Naive thymus-derived CD8-positive, alpha-beta T cell (primary cell): ENCODE data around the gene TUBD1. TPM values are rescaled to one million over a fixed set of nuclear protein-coding genes. Genes with fewer than 3 reads are reported as not detected.
"Not testable (repeated sequence)": the region's sequence is repeated elsewhere in the genome, so short reads cannot be mapped to it uniquely, and the experiment has no call there.

ENCODE experiments used
- ATAC-seq, 2 donors: fragments of 150-1000 bp; cut with Tn5 transposase in 1 of 2; sonication (Bioruptor Pico), chemical (Tn5 transposase) in 1 of 2; 1 replicate in 1 of 2; 2 replicates in 1 of 2; pipeline ENCODE4 v1.10.0; 2021; ENCODE audit warnings: mild to moderate bottlenecking in 2 of 2, moderate library complexity in 2 of 2
- POLR2A ChIA-PET: fragments of 350-600 bp; sonication (Branson Sonifier 250); formaldehyde crosslinking; loops from one replicate; lab custom pipeline; 2021; ENCODE audit warnings: antibody characterized with exemption; lab: Charles Lee
- DNase-seq, 10 donors: peaks; one replicate each; pipeline versions ENCODE4 v3.0.0 to v3.0.0-alpha.2; 2020 to 2022
- H3K27ac Mint-ChIP-seq, 10 donors: one replicate each; pipeline ENCODE4 v1.8.0; 2020 to 2022; ENCODE audit warnings: mild to moderate bottlenecking in 10 of 10, mixed read lengths in 10 of 10, moderate library complexity in 4 of 10, inconsistent platforms in 1 of 10
- H3K27me3 Mint-ChIP-seq, 5 donors: one replicate each; pipeline ENCODE4 v1.8.0; 2021 to 2022; ENCODE audit warnings: mixed read lengths in 5 of 5
- H3K36me3 Mint-ChIP-seq, 3 donors: one replicate each; pipeline ENCODE4 v1.8.0; 2020 to 2022; ENCODE audit warnings: mixed read lengths in 3 of 3, mild to moderate bottlenecking in 2 of 3, inconsistent platforms in 1 of 3
- H3K4me1 Mint-ChIP-seq, 4 donors: one replicate each; pipeline ENCODE4 v1.8.0; 2021 to 2022; ENCODE audit warnings: mixed read lengths in 4 of 4
- H3K4me3 Mint-ChIP-seq, 10 donors: one replicate each; pipeline ENCODE4 v1.8.0; 2020 to 2022; ENCODE audit warnings: mild to moderate bottlenecking in 10 of 10, mixed read lengths in 10 of 10, moderate library complexity in 6 of 10, inconsistent platforms in 1 of 10
- H3K9me3 Mint-ChIP-seq, 9 donors: one replicate each; pipeline ENCODE4 v1.8.0; 2020 to 2022; ENCODE audit warnings: mixed read lengths in 9 of 9, mild to moderate bottlenecking in 3 of 9, inconsistent platforms in 1 of 9, moderate library complexity in 1 of 9
- polyA plus RNA-seq, 3 donors: library from polyadenylated mRNA; unstranded; fragments of 300-500 nt; fragmentation: Illumina TruSeq; gene quantifications; one replicate each; pipeline ENCODE4 v1.2.3, GENCODE V29; 2021
- total RNA-seq, 8 experiments: library from RNA in 2 of 8; stranded (reverse) in 2 of 8; gene quantifications; one replicate each; pipeline ENCODE4 v1.2.3 and lab custom pipeline; 2021 to 2026

The TUBD1 gene
- total and polyA plus RNA-seq, 5 experiments from 2014 or later, result 16.9 to 36.7 (median 24.0) TPM

DNA sequence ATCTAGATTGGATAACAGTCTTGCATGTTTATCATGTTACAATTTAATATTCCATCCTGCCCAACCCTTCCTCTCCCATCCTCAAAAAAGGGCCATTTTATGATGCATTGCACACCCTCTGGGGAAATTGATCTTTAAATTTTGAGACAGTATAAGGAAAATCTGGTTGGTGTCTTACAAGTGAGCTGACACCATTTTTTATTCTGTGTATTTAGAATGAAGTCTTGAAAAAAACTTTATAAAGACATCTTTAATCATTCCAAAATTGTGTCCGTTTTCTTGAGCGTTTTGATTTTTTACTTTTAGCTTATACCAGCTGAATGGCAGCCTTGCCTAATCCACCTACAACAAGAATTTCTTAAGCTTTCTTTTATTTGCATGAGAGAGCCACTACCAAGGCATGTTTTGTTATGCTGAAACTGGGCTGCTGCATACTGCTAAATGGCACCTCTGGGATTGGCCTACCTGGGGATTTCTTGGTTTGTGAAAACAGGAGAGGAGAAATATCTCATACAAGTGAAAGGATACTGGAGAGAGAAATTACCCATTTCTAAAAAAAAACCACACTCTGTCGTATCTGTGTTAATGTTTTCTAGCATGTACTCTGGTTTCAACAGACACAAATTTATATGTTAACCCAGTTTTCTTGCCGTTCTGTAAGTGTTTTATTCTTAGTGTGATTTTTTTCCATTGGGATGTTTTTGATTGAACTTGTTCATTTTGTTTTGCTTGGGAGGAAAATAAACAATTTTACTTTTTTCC lies 52.2 kb downstream of the TUBD1 start:
- peak overlapping the region in 8 of 10 donors; percentile 9 to 97 (median 62) for H3K4me3 Mint-ChIP-seq
- ATAC-seq, result no peak
- POLR2A ChIA-PET, result interaction anchor here (0.7 kb wide), 1 partner anchor 9 kb away, joined by 3 read pairs; no protein-coding TSS in a partner anchor
- H3K4me1 Mint-ChIP-seq, result peaks cover 11 to 75% (median 38%) of the 10 kb centered on the region in 4 donors
- peaks cover 0 to 49% (median 13%) of the 10 kb centered on the region in 3 donors for H3K36me3 Mint-ChIP-seq
- no peaks in the 10 kb centered on the region for H3K9me3 Mint-ChIP-seq
- DNase-seq, result no peak
- peak overlapping the region in 8 of 10 donors; percentile 24 to 98 (median 66) for H3K27ac Mint-ChIP-seq
- no peaks in the 10 kb centered on the region for H3K27me3 Mint-ChIP-seq

DNA sequence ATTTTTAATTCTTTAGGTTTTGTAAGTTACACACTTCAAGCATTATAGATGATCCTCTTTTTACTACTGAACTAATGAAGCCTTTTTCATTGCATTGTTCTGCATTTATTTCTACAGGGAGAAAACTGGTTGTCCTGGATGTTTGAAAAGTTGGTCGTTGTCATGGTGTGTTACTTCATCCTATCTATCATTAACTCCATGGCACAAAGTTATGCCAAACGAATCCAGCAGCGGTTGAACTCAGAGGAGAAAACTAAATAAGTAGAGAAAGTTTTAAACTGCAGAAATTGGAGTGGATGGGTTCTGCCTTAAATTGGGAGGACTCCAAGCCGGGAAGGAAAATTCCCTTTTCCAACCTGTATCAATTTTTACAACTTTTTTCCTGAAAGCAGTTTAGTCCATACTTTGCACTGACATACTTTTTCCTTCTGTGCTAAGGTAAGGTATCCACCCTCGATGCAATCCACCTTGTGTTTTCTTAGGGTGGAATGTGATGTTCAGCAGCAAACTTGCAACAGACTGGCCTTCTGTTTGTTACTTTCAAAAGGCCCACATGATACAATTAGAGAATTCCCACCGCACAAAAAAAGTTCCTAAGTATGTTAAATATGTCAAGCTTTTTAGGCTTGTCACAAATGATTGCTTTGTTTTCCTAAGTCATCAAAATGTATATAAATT lies 53.0 kb downstream of the TUBD1 start:
- H3K27ac Mint-ChIP-seq, result peak overlapping the region; percentile 17 to 98 (median 90)
- DNase-seq (no peak), ATAC-seq (no peak)
- H3K36me3 Mint-ChIP-seq, result peaks cover 0 to 51% (median 13%) of the 10 kb centered on the region in 3 donors
- POLR2A ChIA-PET, result interaction anchor here (0.7 kb wide), 1 partner anchor 221 kb away, joined by 3 read pairs; no protein-coding TSS in a partner anchor
- no peaks in the 10 kb centered on the region for H3K27me3 Mint-ChIP-seq
- H3K4me3 Mint-ChIP-seq, result peak overlapping the region in 8 of 10 donors; percentile 75 to 97 (median 86)
- no peaks in the 10 kb centered on the region for H3K9me3 Mint-ChIP-seq
- H3K4me1 Mint-ChIP-seq, result peaks cover 11 to 68% (median 38%) of the 10 kb centered on the region in 4 donors

DNA sequence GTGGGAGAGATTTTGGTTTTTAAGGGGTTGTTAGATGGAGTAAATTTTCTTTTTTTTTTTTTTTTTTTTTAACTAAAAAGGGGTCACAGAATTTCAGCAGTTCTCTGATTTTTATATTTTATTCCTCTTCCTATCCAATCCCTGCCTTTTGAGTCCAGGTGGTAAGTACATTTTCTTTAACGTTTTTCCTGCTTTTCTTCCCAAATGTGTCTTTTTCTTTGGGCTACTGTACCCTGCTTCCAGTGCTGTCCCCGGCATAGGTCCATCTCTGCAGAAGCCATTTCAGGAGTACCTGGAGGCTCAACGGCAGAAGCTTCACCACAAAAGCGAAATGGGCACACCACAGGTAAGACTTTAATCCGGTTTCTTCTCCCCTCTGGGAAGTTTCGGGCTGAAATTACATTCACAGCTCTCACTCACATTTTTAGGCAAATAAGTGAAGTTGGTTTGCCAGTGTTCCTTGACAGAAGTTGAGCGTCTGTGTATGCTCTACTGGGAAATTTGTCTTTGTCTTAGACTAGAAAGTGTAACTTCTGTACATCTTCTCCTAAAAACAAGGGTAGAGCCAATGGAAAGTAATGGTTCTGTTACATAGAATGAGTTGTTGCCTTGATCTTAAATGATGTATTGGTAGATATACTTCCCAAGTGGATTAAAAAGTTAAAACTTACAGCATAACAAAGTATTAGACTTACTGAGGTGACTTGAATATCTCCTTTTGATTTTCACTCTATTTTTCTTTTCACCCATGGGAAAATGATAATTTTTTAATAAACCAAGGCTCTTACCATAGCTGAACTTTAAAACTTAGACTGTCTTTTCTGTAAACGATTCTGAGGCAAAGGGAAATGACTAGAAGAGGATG lies 54.5 kb downstream of the TUBD1 start:
- H3K4me1 Mint-ChIP-seq, result peaks cover 11 to 58% (median 38%) of the 10 kb centered on the region in 4 donors
- no peaks in the 10 kb centered on the region for H3K9me3 Mint-ChIP-seq
- peak overlapping the region; percentile 75 to 97 (median 86) for H3K4me3 Mint-ChIP-seq
- H3K27me3 Mint-ChIP-seq, result no peaks in the 10 kb centered on the region
- no peak for DNase-seq
- H3K36me3 Mint-ChIP-seq, result peaks cover 0 to 57% (median 13%) of the 10 kb centered on the region in 3 donors
- POLR2A ChIA-PET, result interaction anchor here (0.7 to 0.8 kb wide), 4 partner anchors 10 to 1687 kb away, joined by 5 to 8 read pairs (median 6); no protein-coding TSS in a partner anchor
- ATAC-seq, result no peak
- peak overlapping the region; percentile 86 to 98 (median 94) for H3K27ac Mint-ChIP-seq

DNA sequence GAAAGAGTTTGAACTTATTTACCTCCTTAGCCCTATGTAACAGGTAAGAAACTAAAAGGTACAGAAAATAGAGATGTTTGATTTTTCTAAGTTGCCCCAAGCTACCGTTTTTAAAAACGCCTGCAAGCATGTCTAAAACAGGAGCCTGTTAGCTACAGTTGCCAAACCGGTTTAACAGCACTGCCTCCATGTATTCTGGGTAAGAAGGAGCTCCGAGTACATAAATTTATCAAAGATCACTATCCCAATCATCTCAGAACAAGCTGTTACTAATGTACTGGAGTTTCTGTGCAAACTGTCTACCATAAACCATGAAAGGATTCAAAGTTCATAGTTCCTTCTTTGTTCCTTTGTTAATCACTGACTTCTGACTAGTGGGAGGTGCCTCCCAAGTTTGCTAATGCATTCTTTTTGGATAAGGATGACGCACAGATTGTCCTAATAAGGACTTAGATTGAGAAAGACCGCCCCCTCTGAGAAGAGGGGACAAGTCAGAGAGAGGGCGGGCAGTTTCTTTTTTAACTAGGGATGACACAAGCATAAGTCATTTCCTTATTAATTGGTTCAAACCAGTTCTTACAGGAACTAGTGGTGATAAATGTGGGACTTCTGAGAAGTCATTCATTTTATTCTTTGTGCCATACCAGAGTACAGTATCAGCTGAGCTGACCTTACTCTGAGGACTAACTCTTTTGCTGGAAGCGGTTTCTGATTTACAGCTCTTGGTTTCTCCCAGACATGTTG lies 55.3 kb downstream of the TUBD1 start:
- Mint-ChIP-seq H3K36me3 (peaks cover 0 to 52% (median 13%) of the 10 kb centered on the region in 3 donors), H3K27me3 (no peaks in the 10 kb centered on the region), H3K4me1 (peaks cover 11 to 55% (median 40%) of the 10 kb centered on the region in 4 donors), H3K4me3 (peak overlapping the region; percentile 64 to 97 (median 86)), H3K27ac (peak overlapping the region; percentile 86 to 98 (median 94)), H3K9me3 (no peaks in the 10 kb centered on the region)
- DNase-seq (peak in 9 of 10 donors; percentile 23 to 72 (median 59)), ATAC-seq (peak; percentile 92 to 96)
- POLR2A ChIA-PET, result interaction anchor here (0.7 to 0.8 kb wide), 3 partner anchors 9 to 1686 kb away, joined by 5 to 7 read pairs (median 6); no protein-coding TSS in a partner anchor

DNA sequence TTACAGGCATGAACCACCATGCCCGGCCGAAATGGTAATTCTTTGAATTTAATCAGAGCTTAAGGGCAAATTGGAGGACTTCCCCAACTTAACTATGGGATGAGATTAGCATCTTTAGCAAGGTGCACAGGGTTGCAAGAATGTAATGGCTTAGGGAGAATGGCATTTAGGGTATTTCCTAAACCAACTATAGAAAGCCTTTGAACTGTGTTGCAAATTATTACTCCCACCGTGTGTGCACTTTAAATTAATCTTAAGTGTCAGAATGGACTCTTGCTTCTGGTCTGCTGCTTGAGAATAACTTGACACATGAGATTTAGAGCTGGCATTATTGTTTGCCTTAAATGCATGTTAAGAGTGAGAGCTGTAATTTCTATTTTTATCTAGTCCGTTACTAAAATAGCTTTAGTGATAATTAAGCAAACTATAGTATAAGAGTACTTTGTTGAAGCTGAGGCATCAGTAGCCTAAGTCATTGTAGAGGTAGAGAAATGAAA lies 59.8 kb downstream of the TUBD1 start:
- no peaks in the 10 kb centered on the region for H3K27me3 Mint-ChIP-seq
- H3K36me3 Mint-ChIP-seq, result peaks cover 0 to 17% (median 0%) of the 10 kb centered on the region in 3 donors
- no peak overlapping the region for H3K4me3 Mint-ChIP-seq
- no peak for ATAC-seq
- H3K4me1 Mint-ChIP-seq, result peaks cover 6 to 50% (median 26%) of the 10 kb centered on the region in 4 donors
- H3K9me3 Mint-ChIP-seq, result no peaks in the 10 kb centered on the region
- POLR2A ChIA-PET, result no interaction called here
- H3K27ac Mint-ChIP-seq, result peak overlapping the region in 3 of 10 donors; percentile 20 to 53 (median 33)
- no peak for DNase-seq

DNA sequence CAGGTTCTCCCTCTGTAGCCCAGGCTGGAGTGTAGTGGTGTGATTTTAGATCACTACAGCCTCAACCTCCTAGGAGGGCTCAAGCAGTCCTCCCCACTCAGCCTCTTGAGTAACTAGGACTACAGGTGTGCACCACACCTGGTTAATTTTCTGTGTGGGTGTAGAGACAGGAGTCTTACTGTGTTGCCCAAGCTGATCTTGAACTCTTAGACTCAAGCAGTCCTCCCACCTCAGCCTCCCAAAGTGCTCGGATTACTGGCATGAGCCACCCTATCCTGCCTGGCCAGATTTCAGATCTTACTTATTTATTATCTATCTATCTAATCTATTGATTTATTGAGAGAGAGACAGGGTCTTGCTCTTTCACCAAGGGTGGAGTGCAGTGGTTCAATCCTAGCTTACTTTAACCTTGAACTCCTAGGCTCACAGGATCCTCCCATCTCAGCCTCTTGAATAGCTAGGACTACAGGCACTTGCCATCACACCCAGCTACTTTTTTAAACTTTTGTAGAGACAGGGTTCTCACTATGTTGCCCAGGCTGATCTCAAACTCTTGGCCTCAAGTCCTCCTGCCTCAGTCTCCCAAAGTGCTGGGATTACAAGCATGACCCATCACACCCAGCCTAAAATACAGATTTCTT lies 61.8 kb downstream of the TUBD1 start:
- Mint-ChIP-seq H3K36me3 (peaks cover 0 to 23% (median 2%) of the 10 kb centered on the region in 3 donors), H3K27me3 (no peaks in the 10 kb centered on the region), H3K27ac (peak overlapping the region in 4 of 10 donors; percentile 13 to 92 (median 68)), H3K4me1 (peaks cover 7 to 56% (median 28%) of the 10 kb centered on the region in 4 donors), H3K4me3 (no peak overlapping the region), H3K9me3 (no peaks in the 10 kb centered on the region)
- POLR2A ChIA-PET, result no interaction called here
- DNase-seq (no peak), ATAC-seq (no peak)

DNA sequence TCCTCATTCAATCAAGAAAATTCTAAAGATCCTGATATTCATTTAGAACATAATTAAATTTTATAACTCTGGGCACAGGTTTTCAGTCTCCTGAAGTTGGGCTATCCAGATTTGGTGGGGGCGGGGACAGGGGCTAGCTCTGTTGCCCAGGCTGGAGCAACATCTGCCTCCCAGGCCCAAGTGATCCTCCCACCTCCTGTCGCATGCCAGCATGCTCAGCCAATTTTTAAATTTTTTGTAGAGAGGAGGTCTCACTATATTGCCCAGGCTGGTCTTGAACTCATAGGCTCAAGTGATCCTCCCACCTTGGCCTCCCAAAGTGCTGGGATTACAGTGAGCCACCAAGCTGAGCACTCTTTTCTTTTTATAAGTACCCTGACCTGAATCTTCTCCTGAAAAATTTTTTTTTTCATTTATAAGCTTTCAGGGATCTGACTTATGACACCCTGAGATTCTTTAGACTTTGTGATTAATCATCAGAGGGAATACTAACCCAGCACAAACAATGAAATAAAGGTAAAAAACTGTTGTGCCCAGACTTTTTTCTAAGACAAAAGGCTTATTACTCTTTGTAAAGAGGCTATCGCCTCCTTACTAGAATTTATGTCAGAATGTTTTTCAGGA lies 62.6 kb downstream of the TUBD1 start:
- ATAC-seq, result no peak
- Mint-ChIP-seq H3K4me3 (no peak overlapping the region), H3K9me3 (no peaks in the 10 kb centered on the region), H3K27ac (peak overlapping the region in 6 of 10 donors; percentile 53 to 92 (median 84)), H3K36me3 (peaks cover 0 to 24% (median 2%) of the 10 kb centered on the region in 3 donors), H3K27me3 (no peaks in the 10 kb centered on the region), H3K4me1 (peaks cover 8 to 63% (median 34%) of the 10 kb centered on the region in 4 donors)
- DNase-seq, result no peak
- POLR2A ChIA-PET, result no interaction called here

DNA sequence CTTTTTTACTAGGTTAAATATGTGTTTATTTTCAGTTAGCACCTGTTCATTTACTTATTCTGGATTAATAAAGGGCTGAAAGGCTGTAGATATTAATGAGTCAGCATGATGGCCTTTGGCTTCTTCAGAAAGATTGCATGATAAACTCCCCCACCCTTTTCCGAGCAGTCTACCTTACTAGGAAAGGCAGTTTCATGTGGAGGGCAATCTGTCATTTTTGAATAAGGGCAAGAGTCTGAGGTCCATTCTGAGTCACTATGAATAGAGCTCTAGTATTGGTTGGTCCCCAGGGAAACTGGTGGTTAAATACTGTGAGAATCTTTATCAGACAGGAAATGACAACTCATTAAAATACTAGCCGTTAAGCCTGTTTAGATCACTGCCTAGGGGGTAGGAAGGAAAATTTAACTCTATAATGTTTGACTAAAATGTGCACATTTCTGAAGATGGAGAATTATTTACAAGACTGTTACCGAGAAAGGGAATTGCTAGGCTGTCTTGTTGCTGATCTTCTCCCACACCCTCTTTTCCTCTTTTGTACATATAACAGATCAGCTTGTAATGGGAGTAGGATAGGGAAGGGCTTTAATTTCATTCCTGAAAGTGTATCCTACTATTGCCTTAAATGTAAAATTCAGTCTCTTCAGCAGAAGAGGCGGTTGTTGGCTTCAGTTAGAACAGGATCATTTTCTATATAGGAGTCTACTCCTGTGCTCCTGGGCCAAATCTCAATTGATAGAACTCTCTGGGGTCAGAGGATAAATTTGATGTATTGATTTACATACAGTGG lies 63.3 kb downstream of the TUBD1 start:
- no peaks in the 10 kb centered on the region for H3K9me3 Mint-ChIP-seq
- POLR2A ChIA-PET, result no interaction called here
- H3K36me3 Mint-ChIP-seq, result peaks cover 0 to 24% (median 2%) of the 10 kb centered on the region in 3 donors
- peak overlapping the region in 9 of 10 donors; percentile 53 to 92 (median 81) for H3K27ac Mint-ChIP-seq
- H3K27me3 Mint-ChIP-seq, result no peaks in the 10 kb centered on the region
- ATAC-seq (peak; percentile 10 to 76), DNase-seq (peak in 1 of 10 donors; percentile 10)
- H3K4me1 Mint-ChIP-seq, result peaks cover 8 to 63% (median 34%) of the 10 kb centered on the region in 4 donors
- peak overlapping the region in 4 of 10 donors; percentile 6 to 66 (median 56) for H3K4me3 Mint-ChIP-seq

DNA sequence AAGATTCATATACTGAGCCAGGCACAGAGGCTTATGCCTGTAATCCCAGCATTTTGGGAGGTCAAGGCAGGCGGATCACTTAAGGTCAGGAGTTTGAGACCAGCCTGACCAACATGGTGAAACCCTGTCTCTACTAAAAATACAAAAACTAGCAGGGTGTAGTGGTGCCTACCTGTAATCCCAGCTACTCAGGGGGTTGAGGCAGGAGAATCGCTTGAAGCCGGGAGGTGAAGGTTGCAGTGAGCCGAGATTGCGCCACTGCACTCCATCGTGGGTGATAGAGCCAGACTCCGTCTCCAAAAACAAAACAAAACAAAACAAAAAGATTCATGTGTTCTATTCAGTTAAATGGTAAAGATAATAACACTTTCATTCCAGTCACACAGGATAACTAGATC lies 63.9 kb downstream of the TUBD1 start:
- Mint-ChIP-seq H3K4me1 (peaks cover 8 to 63% (median 34%) of the 10 kb centered on the region in 4 donors), H3K36me3 (peaks cover 0 to 22% (median 2%) of the 10 kb centered on the region in 3 donors), H3K27ac (peak overlapping the region in 9 of 10 donors; percentile 19 to 92 (median 81)), H3K4me3 (peak overlapping the region in 5 of 10 donors; percentile 3 to 66 (median 55))
- POLR2A ChIA-PET, H3K27me3 Mint-ChIP-seq, ATAC-seq, H3K9me3 Mint-ChIP-seq, DNase-seq: not testable (repeated sequence)

DNA sequence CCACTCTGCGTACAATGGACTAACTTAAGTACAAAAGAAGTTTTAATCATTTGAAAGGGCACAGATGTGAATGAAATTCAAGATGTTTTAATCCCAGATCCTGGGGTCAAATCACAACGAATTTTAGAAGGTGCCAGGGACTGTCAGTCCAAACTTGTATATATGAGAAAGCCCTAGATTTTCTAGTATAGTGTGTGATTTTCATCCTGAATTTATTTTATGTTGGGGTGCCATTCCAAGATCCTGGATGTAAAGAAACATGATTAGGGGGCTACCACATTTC lies 64.3 kb downstream of the TUBD1 start:
- Mint-ChIP-seq H3K27me3 (no peaks in the 10 kb centered on the region), H3K4me1 (peaks cover 8 to 63% (median 34%) of the 10 kb centered on the region in 4 donors), H3K4me3 (peak overlapping the region in 1 of 10 donors; percentile 56), H3K9me3 (no peaks in the 10 kb centered on the region), H3K27ac (peak overlapping the region in 9 of 10 donors; percentile 19 to 92 (median 81)), H3K36me3 (peaks cover 0 to 23% (median 2%) of the 10 kb centered on the region in 3 donors)
- no peak for ATAC-seq
- POLR2A ChIA-PET, result interaction anchor here (0.9 kb wide), 1 partner anchor 9 kb away, joined by 6 read pairs; no protein-coding TSS in a partner anchor
- no peak for DNase-seq
